Neural cell (in vitro differentiated cells): Measurements from ENCODE around the gene EPHA5. TPM values are rescaled to one million over a fixed set of nuclear protein-coding genes. Genes with fewer than 3 reads are reported as not detected.

Source experiments
- H2AFZ ChIP-seq: fragments of 200-600, 300-800 bp; sonication (generic), shearing (Covaris generic); 2 replicates; pipeline ENCODE4 v1.6.0; 2014; ENCODE audit warnings: low read depth, mild to moderate bottlenecking, antibody characterized with exemption, low read length, moderate library complexity
- H3F3A ChIP-seq: fragments of 200-600 bp; shearing (Covaris generic); 2 replicates; pipeline ENCODE4 v1.6.1; 2016; ENCODE audit warnings: mild to moderate bottlenecking, moderate library complexity, mixed read lengths, antibody characterized with exemption, low read length; ENCODE audit not compliant: insufficient read depth, poor library complexity, severe bottlenecking
- H3K27ac ChIP-seq: fragments of 200-600, 300-800 bp; sonication (generic), shearing (Covaris generic); 2 replicates; pipeline ENCODE4 v1.5.1; 2014; ENCODE audit warnings: mild to moderate bottlenecking, low read length, moderate library complexity
- H3K27me3 ChIP-seq: fragments of 300-800, 200-600 bp; sonication (generic), shearing (Covaris generic); 2 replicates; pipeline ENCODE4 v1.6.0; 2014; ENCODE audit warnings: mild to moderate bottlenecking, low read depth, low read length, moderate library complexity; ENCODE audit not compliant: insufficient read depth
- H3K36me3 ChIP-seq: fragments of 300-800, 200-600 bp; sonication (generic), shearing (Covaris generic); 2 replicates; pipeline ENCODE4 v1.5.1; 2014; ENCODE audit warnings: mild to moderate bottlenecking, antibody characterized with exemption, low read length, moderate library complexity; ENCODE audit not compliant: insufficient read depth
- H3K4me2 ChIP-seq: fragments of 300-800, 200-600 bp; sonication (generic), shearing (Covaris generic); 2 replicates; pipeline ENCODE4 v1.6.0; 2014; ENCODE audit warnings: mild to moderate bottlenecking, low read length
- H3K4me3 ChIP-seq: fragments of 300-800, 200-600 bp; sonication (generic), shearing (Covaris generic); 2 replicates; pipeline ENCODE4 v1.5.1; 2014; ENCODE audit warnings: mild to moderate bottlenecking, low read length, moderate library complexity
- H3K79me2 ChIP-seq: fragments of 200-600 bp; shearing (Covaris generic); replicated peaks from 2 replicates; pipeline ENCODE4 v1.6.0; 2014; ENCODE audit warnings: mild to moderate bottlenecking, low read length, moderate library complexity; ENCODE audit not compliant: insufficient read depth
- H3K9ac ChIP-seq: fragments of 300-800, 200-600 bp; sonication (generic), shearing (Covaris generic); 2 replicates; pipeline ENCODE4 v1.6.1; 2016; ENCODE audit warnings: mild to moderate bottlenecking, low read length, mixed read lengths
- H3K9me2 ChIP-seq: fragments of 200-600 bp; shearing (Covaris generic); 2 replicates; pipeline ENCODE4 v1.6.1; 2016; ENCODE audit warnings: mild to moderate bottlenecking, low read length, mixed read lengths; ENCODE audit not compliant: insufficient read depth
- H3K9me3 ChIP-seq: fragments of 200-600, 300-800 bp; sonication (generic), shearing (Covaris generic); 2 replicates; pipeline ENCODE4 v1.6.1; 2016; ENCODE audit warnings: mild to moderate bottlenecking, mixed run types, low read length, moderate library complexity, mixed read lengths
- H4K20me1 ChIP-seq: fragments of 200-600 bp; shearing (Covaris generic); 2 replicates; pipeline ENCODE4 v1.6.1; 2016; ENCODE audit warnings: mild to moderate bottlenecking, mixed run types; ENCODE audit not compliant: insufficient read depth
- EP300 ChIP-seq: fragments of 450-650 bp; conservative IDR thresholded peaks from 2 replicates; pipeline ENCODE4 v1.6.1; 2014; ENCODE audit warnings: antibody characterized with exemption, mild to moderate bottlenecking, moderate library complexity; ENCODE audit not compliant: poor library complexity, severe bottlenecking
- EZH2 ChIP-seq: fragments of 200-600, 300-800 bp; shearing (Covaris generic), sonication (generic); IDR thresholded peaks from 2 replicates; pipeline ENCODE4 v1.6.1; 2014; ENCODE audit warnings: antibody characterized with exemption, low read length, borderline replicate concordance, mild to moderate bottlenecking; ENCODE audit not compliant: insufficient read depth, poor library complexity, severe bottlenecking
- MXI1 ChIP-seq: fragments of 450-650 bp; conservative IDR thresholded peaks from 2 replicates; pipeline ENCODE4 v1.6.1; 2014; ENCODE audit warnings: antibody characterized with exemption, mild to moderate bottlenecking; ENCODE audit not compliant: poor library complexity, severe bottlenecking
- POLR2AphosphoS5 ChIP-seq: IDR thresholded peaks from 2 replicates; pipeline ENCODE4 v1.6.1; 2012
- RAD21 ChIP-seq: fragments of 450-650 bp; conservative IDR thresholded peaks from 2 replicates; pipeline ENCODE4 v1.6.1; 2014; ENCODE audit warnings: antibody characterized with exemption, mild to moderate bottlenecking, moderate library complexity
- SMC3 ChIP-seq: fragments of 450-650 bp; conservative IDR thresholded peaks from 2 replicates; pipeline ENCODE4 v1.6.1; 2014; ENCODE audit warnings: antibody characterized with exemption, mild to moderate bottlenecking, moderate library complexity; ENCODE audit not compliant: poor library complexity
- TAF1 ChIP-seq: IDR thresholded peaks from 2 replicates; pipeline ENCODE4 v1.6.1; 2012; ENCODE audit warnings: low read depth
- polyA plus RNA-seq: library from polyadenylated mRNA; depleted of rRNA; stranded (reverse); fragments of >200 nt; gene quantifications from 2 replicates; pipeline ENCODE4 v1.2.3, GENCODE V29; 2014
- TF ChIP-seq, protein P1 (sequence below): fragments of 450-650 bp; IDR thresholded peaks from 2 replicates; pipeline ENCODE4 v1.5.1; 2014; ENCODE audit warnings: antibody characterized with exemption, mild to moderate bottlenecking, moderate library complexity; ENCODE audit not compliant: poor library complexity, severe bottlenecking
- TF ChIP-seq, protein P2 (sequence below): IDR thresholded peaks from 2 replicates; pipeline ENCODE4 v1.6.1; 2012; ENCODE audit warnings: borderline replicate concordance

EPHA5 gene
- polyA plus RNA-seq, 1 donor from 2014 or later = 4.3 TPM

DNA sequence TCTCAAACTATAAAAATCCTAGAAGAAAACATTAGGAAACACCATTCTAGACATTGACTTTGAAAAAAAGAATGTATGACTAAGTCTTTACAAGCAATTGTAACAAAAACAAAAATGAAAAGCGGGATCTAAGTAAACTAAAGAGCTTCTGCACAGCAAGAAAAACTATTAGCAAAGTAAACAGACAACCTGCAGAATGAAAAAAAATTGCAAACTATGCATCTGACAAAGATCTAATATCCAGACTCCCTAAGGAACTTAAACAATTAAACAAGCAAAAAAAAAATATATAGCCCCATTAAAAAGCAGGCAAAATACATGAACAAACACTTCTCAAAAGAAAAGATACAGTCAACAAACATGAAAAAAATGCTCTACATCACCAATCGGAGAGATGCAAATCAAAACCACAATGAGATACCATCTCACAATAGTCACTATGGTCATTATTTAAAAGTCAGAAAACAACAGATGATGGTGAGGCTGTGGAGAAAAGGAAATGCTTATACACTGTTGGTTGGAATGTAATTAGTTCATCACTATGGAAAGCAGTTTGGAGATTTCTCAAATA is 168.1 kb downstream of the EPHA5 start:
- no peak overlapping the region for H3K9ac ChIP-seq
- no peaks in the 10 kb centered on the region for H3K9me3 ChIP-seq
- no peak for TF ChIP-seq POLR2AphosphoS5
- TF ChIP-seq SMC3 = no peak
- no peak for TF ChIP-seq TAF1
- TF ChIP-seq MXI1 = no peak
- TF ChIP-seq, protein P1, sequence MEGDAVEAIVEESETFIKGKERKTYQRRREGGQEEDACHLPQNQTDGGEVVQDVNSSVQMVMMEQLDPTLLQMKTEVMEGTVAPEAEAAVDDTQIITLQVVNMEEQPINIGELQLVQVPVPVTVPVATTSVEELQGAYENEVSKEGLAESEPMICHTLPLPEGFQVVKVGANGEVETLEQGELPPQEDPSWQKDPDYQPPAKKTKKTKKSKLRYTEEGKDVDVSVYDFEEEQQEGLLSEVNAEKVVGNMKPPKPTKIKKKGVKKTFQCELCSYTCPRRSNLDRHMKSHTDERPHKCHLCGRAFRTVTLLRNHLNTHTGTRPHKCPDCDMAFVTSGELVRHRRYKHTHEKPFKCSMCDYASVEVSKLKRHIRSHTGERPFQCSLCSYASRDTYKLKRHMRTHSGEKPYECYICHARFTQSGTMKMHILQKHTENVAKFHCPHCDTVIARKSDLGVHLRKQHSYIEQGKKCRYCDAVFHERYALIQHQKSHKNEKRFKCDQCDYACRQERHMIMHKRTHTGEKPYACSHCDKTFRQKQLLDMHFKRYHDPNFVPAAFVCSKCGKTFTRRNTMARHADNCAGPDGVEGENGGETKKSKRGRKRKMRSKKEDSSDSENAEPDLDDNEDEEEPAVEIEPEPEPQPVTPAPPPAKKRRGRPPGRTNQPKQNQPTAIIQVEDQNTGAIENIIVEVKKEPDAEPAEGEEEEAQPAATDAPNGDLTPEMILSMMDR = no peak
- no peak for TF ChIP-seq EP300
- TF ChIP-seq EZH2 = no peak
- no peak for TF ChIP-seq RAD21
- TF ChIP-seq, protein P2, sequence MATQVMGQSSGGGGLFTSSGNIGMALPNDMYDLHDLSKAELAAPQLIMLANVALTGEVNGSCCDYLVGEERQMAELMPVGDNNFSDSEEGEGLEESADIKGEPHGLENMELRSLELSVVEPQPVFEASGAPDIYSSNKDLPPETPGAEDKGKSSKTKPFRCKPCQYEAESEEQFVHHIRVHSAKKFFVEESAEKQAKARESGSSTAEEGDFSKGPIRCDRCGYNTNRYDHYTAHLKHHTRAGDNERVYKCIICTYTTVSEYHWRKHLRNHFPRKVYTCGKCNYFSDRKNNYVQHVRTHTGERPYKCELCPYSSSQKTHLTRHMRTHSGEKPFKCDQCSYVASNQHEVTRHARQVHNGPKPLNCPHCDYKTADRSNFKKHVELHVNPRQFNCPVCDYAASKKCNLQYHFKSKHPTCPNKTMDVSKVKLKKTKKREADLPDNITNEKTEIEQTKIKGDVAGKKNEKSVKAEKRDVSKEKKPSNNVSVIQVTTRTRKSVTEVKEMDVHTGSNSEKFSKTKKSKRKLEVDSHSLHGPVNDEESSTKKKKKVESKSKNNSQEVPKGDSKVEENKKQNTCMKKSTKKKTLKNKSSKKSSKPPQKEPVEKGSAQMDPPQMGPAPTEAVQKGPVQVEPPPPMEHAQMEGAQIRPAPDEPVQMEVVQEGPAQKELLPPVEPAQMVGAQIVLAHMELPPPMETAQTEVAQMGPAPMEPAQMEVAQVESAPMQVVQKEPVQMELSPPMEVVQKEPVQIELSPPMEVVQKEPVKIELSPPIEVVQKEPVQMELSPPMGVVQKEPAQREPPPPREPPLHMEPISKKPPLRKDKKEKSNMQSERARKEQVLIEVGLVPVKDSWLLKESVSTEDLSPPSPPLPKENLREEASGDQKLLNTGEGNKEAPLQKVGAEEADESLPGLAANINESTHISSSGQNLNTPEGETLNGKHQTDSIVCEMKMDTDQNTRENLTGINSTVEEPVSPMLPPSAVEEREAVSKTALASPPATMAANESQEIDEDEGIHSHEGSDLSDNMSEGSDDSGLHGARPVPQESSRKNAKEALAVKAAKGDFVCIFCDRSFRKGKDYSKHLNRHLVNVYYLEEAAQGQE = no peak
- no peaks in the 10 kb centered on the region for H3K36me3 ChIP-seq
- no peaks in the 10 kb centered on the region for H4K20me1 ChIP-seq
- no peak overlapping the region for H3K27ac ChIP-seq
- H3K27me3 ChIP-seq = no peaks in the 10 kb centered on the region
- no peaks in the 10 kb centered on the region for H3F3A ChIP-seq
- no peak overlapping the region for H3K4me2 ChIP-seq
- no peaks in the 10 kb centered on the region for H3K79me2 ChIP-seq
- H2AFZ ChIP-seq = no peak overlapping the region
- H3K4me3 ChIP-seq = no peak overlapping the region
- no peaks in the 10 kb centered on the region for H3K9me2 ChIP-seq

DNA sequence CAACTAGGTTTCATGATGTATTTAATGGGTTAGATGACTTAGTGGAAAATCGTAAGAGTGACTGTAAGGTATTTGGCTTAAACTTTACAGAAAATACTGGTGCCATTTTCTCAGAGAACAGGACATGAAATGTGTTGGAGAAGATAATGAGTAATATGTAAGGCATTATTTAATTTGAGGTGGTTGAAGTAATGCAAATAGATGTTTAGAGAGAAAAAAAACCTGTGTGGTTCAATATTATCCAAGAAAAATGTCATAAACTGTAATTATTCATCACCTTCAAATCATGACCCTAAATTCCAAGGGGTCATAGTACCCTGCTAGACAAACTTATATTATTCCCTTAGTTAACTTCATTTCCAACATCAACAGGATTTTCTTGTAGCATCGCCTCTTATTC is 171.7 kb downstream of the EPHA5 start:
- H3K27ac ChIP-seq = no peak overlapping the region
- TF ChIP-seq SMC3 (no peak), POLR2AphosphoS5 (no peak), MXI1 (no peak), RAD21 (no peak), EZH2 (no peak), EP300 (no peak), TAF1 (no peak)
- TF ChIP-seq, protein P2 = no peak
- TF ChIP-seq, protein P1 = no peak
- H3K79me2 ChIP-seq = no peaks in the 10 kb centered on the region
- no peaks in the 10 kb centered on the region for H4K20me1 ChIP-seq
- H3K9me3 ChIP-seq = no peaks in the 10 kb centered on the region
- no peaks in the 10 kb centered on the region for H3F3A ChIP-seq
- no peaks in the 10 kb centered on the region for H3K9me2 ChIP-seq
- no peak overlapping the region for H3K4me2 ChIP-seq
- no peaks in the 10 kb centered on the region for H3K36me3 ChIP-seq
- H3K27me3 ChIP-seq = no peaks in the 10 kb centered on the region
- H2AFZ ChIP-seq = no peak overlapping the region
- no peak overlapping the region for H3K9ac ChIP-seq
- no peak overlapping the region for H3K4me3 ChIP-seq
